Transverse colon (tissue), 4 donors: ENCODE results near the gene MCRIP2.

Experiments used
- EP300 ChIP-seq: sonication (generic); formaldehyde crosslinking; IDR thresholded peaks from one replicate; pipeline ENCODE4 v1.6.1; 2017; ENCODE audit warnings: antibody characterized with exemption, low read depth
- POLR2A ChIP-seq: fragments of 450-650 bp; IDR thresholded peaks from one replicate; pipeline ENCODE4 v1.6.1; 2016; ENCODE audit warnings: antibody characterized with exemption, mild to moderate bottlenecking, moderate library complexity
- POLR2AphosphoS5 ChIP-seq, 3 donors: sonication (generic); formaldehyde crosslinking; IDR thresholded peaks; one replicate each; pipeline ENCODE4 v1.6.1; 2016; ENCODE audit warnings: antibody characterized with exemption in 3 of 3
- TF ChIP-seq, protein P1 (sequence below), 5 experiments: fragments of 200-600 bp in 3 of 5; fragments of 450-650 bp in 2 of 5; sonication (generic) in 3 of 5; IDR thresholded peaks; 1 replicate in 2 of 5; 2 replicates in 3 of 5; pipeline ENCODE4 v1.5.1; 2016 to 2017; ENCODE audit warnings: antibody characterized with exemption in 5 of 5, inconsistent platforms in 3 of 5, mild to moderate bottlenecking in 2 of 5, moderate library complexity in 1 of 5

DNA sequence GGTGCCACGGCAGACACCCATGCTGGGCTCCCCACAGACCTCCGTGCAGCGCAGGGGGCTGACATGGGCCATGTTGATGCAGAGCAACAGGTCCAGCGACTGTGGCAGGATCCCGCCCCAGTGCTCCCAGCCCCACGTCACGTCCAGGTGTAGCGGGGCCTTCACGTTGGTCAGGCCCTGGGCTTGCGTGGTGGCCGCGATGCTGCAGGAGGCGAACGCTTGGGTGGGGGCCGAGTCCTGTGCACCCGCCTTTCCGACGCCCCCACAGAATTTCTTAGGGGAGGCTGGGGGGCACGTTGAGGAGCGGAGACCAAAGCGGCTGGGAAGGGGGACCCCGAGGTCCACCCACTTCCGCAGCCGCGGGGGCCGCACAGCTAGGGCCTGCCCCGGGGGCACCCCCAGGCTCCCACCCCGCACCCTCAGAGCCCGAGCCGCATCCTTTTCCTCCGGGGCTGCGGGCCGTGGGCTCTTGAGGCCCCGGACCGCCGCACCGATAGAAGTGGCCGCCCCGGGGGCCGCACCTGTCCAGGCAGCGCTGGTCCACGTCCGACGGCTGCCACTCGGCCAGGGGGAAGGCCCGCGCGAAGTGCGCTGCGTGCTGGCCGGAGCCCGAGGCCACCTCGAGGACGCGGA is 5.9 kb upstream of the MCRIP2 start:
- TF ChIP-seq, protein P1, sequence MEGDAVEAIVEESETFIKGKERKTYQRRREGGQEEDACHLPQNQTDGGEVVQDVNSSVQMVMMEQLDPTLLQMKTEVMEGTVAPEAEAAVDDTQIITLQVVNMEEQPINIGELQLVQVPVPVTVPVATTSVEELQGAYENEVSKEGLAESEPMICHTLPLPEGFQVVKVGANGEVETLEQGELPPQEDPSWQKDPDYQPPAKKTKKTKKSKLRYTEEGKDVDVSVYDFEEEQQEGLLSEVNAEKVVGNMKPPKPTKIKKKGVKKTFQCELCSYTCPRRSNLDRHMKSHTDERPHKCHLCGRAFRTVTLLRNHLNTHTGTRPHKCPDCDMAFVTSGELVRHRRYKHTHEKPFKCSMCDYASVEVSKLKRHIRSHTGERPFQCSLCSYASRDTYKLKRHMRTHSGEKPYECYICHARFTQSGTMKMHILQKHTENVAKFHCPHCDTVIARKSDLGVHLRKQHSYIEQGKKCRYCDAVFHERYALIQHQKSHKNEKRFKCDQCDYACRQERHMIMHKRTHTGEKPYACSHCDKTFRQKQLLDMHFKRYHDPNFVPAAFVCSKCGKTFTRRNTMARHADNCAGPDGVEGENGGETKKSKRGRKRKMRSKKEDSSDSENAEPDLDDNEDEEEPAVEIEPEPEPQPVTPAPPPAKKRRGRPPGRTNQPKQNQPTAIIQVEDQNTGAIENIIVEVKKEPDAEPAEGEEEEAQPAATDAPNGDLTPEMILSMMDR (IDR thresholded peaks at IDR 0.05), result no peak
- TF ChIP-seq POLR2AphosphoS5 (IDR thresholded peaks at IDR 0.05) (no peak), EP300 (no peak), POLR2A (no peak)
